SK-N-SH (cell line): Measurements from ENCODE around the gene TPM4.

Experiments
- CTCF ChIP-seq: fragments of 200-600 bp; sonication (generic); IDR thresholded peaks from 2 replicates; pipeline ENCODE4 v1.6.1; 2017; ENCODE audit warnings: antibody characterized with exemption, mild to moderate bottlenecking, moderate library complexity
- POLR2AphosphoS5 ChIP-seq: IDR thresholded peaks from 2 replicates; pipeline ENCODE4 v1.6.1; 2012; ENCODE audit warnings: low read depth, low read length

- TF ChIP-seq CTCF (no peak), POLR2AphosphoS5 (no peak)
Observed at GRCh38 chr19:16136185-16136999, 60.1 kb downstream of the TPM4 start.
